Neuron (in vitro differentiated cells): ENCODE measurements around the gene FBXL13.
"Not testable (repeated sequence)": the region's sequence is repeated elsewhere in the genome, so short reads cannot be mapped to it uniquely, and the experiment has no call there.

ENCODE experiments used
- H2AFZ ChIP-seq: one replicate; pipeline ENCODE4 v1.6.1; 2013; ENCODE audit warnings: low read depth, mild to moderate bottlenecking, inconsistent platforms, low read length, moderate library complexity
- H3K27me3 ChIP-seq: one replicate; pipeline ENCODE4 v1.6.1; 2013; ENCODE audit warnings: low read length; ENCODE audit not compliant: insufficient read depth
- H3K36me3 ChIP-seq: one replicate; pipeline ENCODE4 v1.6.1; 2013; ENCODE audit warnings: low read length; ENCODE audit not compliant: insufficient read depth
- H3K4me1 ChIP-seq: one replicate; pipeline ENCODE4 v1.6.1; 2013; ENCODE audit warnings: low read length; ENCODE audit not compliant: insufficient read depth
- H3K4me3 ChIP-seq: 2 replicates; pipeline ENCODE4 v1.5.1; 2013; ENCODE audit warnings: mild to moderate bottlenecking, low read length, moderate library complexity
- H3K9me3 ChIP-seq: one replicate; pipeline ENCODE4 v1.6.1; 2013; ENCODE audit warnings: low read length

FBXL13 gene

GRCh38 chr7:102856036-102856435, 218.6 kb downstream of the FBXL13 start:
- no peaks in the 10 kb centered on the region for H3K36me3 ChIP-seq
- no peak overlapping the region for H3K4me3 ChIP-seq
- H2AFZ ChIP-seq, result no peak overlapping the region
- H3K27me3 ChIP-seq, result no peaks in the 10 kb centered on the region
- peaks cover 2% of the 10 kb centered on the region for H3K9me3 ChIP-seq
- no peaks in the 10 kb centered on the region for H3K4me1 ChIP-seq

GRCh38 chr7:102849538-102849937, 225.1 kb downstream of the FBXL13 start:
- H3K9me3 ChIP-seq, result no peaks in the 10 kb centered on the region
- no peaks in the 10 kb centered on the region for H3K36me3 ChIP-seq
- no peaks in the 10 kb centered on the region for H3K27me3 ChIP-seq
- H3K4me3 ChIP-seq, result no peak overlapping the region
- H3K4me1 ChIP-seq, result no peaks in the 10 kb centered on the region
- H2AFZ ChIP-seq, result no peak overlapping the region

GRCh38 chr7:102849079-102849478, 225.5 kb downstream of the FBXL13 start:
- H2AFZ ChIP-seq, result no peak overlapping the region
- H3K36me3 ChIP-seq, result no peaks in the 10 kb centered on the region

GRCh38 chr7:102845346-102845745, 229.2 kb downstream of the FBXL13 start:
- Histone ChIP-seq H3K36me3 (no peaks in the 10 kb centered on the region), H3K27me3 (no peaks in the 10 kb centered on the region), H2AFZ (no peak overlapping the region), H3K4me3 (no peak overlapping the region), H3K9me3 (peaks cover 2% of the 10 kb centered on the region), H3K4me1 (peaks cover 6% of the 10 kb centered on the region)

More at GRCh38 chr7:102849079-102849478, 225.5 kb downstream of the FBXL13 start:
- Histone ChIP-seq H3K27me3 (no peaks in the 10 kb centered on the region), H3K9me3 (no peaks in the 10 kb centered on the region), H3K4me3 (no peak overlapping the region), H3K4me1 (no peaks in the 10 kb centered on the region)

GRCh38 chr7:102843850-102844249, 230.7 kb downstream of the FBXL13 start:
- Histone ChIP-seq H3K4me3 (no peak overlapping the region), H3K36me3 (no peaks in the 10 kb centered on the region), H3K9me3 (peaks cover 2% of the 10 kb centered on the region), H3K27me3 (no peaks in the 10 kb centered on the region), H2AFZ (no peak overlapping the region), H3K4me1 (peaks cover 6% of the 10 kb centered on the region)

GRCh38 chr7:102842284-102842683, 232.3 kb downstream of the FBXL13 start:
- Histone ChIP-seq H3K27me3 (no peaks in the 10 kb centered on the region), H3K9me3 (peaks cover 2% of the 10 kb centered on the region), H2AFZ (no peak overlapping the region), H3K4me3 (no peak overlapping the region), H3K36me3 (no peaks in the 10 kb centered on the region), H3K4me1 (peaks cover 6% of the 10 kb centered on the region)

- H3K4me1 ChIP-seq, result peaks cover 6% of the 10 kb centered on the region
- no peak overlapping the region for H3K4me3 ChIP-seq
- H3K9me3 ChIP-seq, result peaks cover 2% of the 10 kb centered on the region
- no peaks in the 10 kb centered on the region for H3K36me3 ChIP-seq
- no peaks in the 10 kb centered on the region for H3K27me3 ChIP-seq
- no peak overlapping the region for H2AFZ ChIP-seq
These were observed 233.3 kb downstream of the FBXL13 start for GRCh38 chr7:102841290-102841689.

- Histone ChIP-seq H2AFZ (no peak overlapping the region), H3K36me3 (no peaks in the 10 kb centered on the region), H3K27me3 (no peaks in the 10 kb centered on the region), H3K4me3 (no peak overlapping the region), H3K9me3 (peaks cover 2% of the 10 kb centered on the region), H3K4me1 (peaks cover 6% of the 10 kb centered on the region)
These were observed 234.2 kb downstream of the FBXL13 start for GRCh38 chr7:102840404-102840803.

- not testable (repeated sequence) for H2AFZ ChIP-seq, H3K4me3 ChIP-seq, H3K36me3 ChIP-seq, H3K4me1 ChIP-seq, H3K9me3 ChIP-seq, H3K27me3 ChIP-seq
These were observed 236.0 kb downstream of the FBXL13 start for GRCh38 chr7:102838572-102839101.

- H3K36me3 ChIP-seq, result no peaks in the 10 kb centered on the region
- H3K4me1 ChIP-seq, result peaks cover 6% of the 10 kb centered on the region
- no peak overlapping the region for H2AFZ ChIP-seq
- H3K4me3 ChIP-seq, result no peak overlapping the region
- H3K27me3 ChIP-seq, result no peaks in the 10 kb centered on the region
- peaks cover 2% of the 10 kb centered on the region for H3K9me3 ChIP-seq
These were observed 236.8 kb downstream of the FBXL13 start for GRCh38 chr7:102837802-102838201.

GRCh38 chr7:102836977-102837376, 237.6 kb downstream of the FBXL13 start:
- no peak overlapping the region for H3K4me3 ChIP-seq
- H3K36me3 ChIP-seq, result no peaks in the 10 kb centered on the region
- no peaks in the 10 kb centered on the region for H3K9me3 ChIP-seq
- H2AFZ ChIP-seq, result no peak overlapping the region
- H3K27me3 ChIP-seq, result no peaks in the 10 kb centered on the region
- peaks cover 6% of the 10 kb centered on the region for H3K4me1 ChIP-seq

GRCh38 chr7:102836191-102836919, 238.2 kb downstream of the FBXL13 start:
- H3K9me3 ChIP-seq, result no peaks in the 10 kb centered on the region
- no peaks in the 10 kb centered on the region for H3K27me3 ChIP-seq
- H2AFZ ChIP-seq, result no peak overlapping the region
- H3K4me3 ChIP-seq, result no peak overlapping the region
- peaks cover 3% of the 10 kb centered on the region for H3K4me1 ChIP-seq
- no peaks in the 10 kb centered on the region for H3K36me3 ChIP-seq

- H3K27me3 ChIP-seq, result no peaks in the 10 kb centered on the region
- H2AFZ ChIP-seq, result no peak overlapping the region
- H3K36me3 ChIP-seq, result no peaks in the 10 kb centered on the region
- H3K4me3 ChIP-seq, result no peak overlapping the region
- no peaks in the 10 kb centered on the region for H3K4me1 ChIP-seq
- H3K9me3 ChIP-seq, result no peaks in the 10 kb centered on the region
These were observed 239.6 kb downstream of the FBXL13 start for GRCh38 chr7:102834999-102835398.

GRCh38 chr7:102834466-102834865, 240.1 kb downstream of the FBXL13 start:
- Histone ChIP-seq H3K4me3 (no peak overlapping the region), H3K27me3 (no peaks in the 10 kb centered on the region), H2AFZ (no peak overlapping the region)

More at GRCh38 chr7:102834466-102834865, 240.1 kb downstream of the FBXL13 start:
- Histone ChIP-seq H3K36me3 (no peaks in the 10 kb centered on the region), H3K4me1 (no peaks in the 10 kb centered on the region), H3K9me3 (no peaks in the 10 kb centered on the region)
